ENCODE data around the gene DEDD.

DEDD gene

DNA sequence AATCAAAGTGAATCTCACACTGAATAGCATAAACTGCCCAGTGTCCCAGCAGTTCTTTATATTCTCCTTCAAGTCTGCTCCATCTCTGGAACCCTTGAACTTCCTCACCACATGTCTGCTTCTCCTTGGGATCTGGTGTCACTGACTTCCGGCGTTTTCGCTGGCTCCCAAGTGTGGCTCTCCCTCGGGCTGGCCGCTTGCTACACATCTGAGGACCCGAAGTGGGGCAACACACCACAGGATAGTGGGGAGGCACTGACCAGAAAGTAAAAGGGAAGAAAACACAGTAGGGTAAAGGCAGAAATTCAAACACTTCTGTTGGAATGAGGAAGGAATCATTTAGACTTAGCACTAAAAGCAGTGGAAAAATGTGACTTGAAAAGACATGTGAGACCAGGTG, 9.5 kb downstream of the DEDD start:
- no peak for TF ChIP-seq MAX (IDR thresholded peaks at IDR 0.05)
- TF ChIP-seq NFIC (IDR thresholded peaks at IDR 0.05) = no peak
- no peak for TF ChIP-seq YY1 (IDR thresholded peaks at IDR 0.05; ENCODE audit: low read depth)
- TF ChIP-seq, protein P1, sequence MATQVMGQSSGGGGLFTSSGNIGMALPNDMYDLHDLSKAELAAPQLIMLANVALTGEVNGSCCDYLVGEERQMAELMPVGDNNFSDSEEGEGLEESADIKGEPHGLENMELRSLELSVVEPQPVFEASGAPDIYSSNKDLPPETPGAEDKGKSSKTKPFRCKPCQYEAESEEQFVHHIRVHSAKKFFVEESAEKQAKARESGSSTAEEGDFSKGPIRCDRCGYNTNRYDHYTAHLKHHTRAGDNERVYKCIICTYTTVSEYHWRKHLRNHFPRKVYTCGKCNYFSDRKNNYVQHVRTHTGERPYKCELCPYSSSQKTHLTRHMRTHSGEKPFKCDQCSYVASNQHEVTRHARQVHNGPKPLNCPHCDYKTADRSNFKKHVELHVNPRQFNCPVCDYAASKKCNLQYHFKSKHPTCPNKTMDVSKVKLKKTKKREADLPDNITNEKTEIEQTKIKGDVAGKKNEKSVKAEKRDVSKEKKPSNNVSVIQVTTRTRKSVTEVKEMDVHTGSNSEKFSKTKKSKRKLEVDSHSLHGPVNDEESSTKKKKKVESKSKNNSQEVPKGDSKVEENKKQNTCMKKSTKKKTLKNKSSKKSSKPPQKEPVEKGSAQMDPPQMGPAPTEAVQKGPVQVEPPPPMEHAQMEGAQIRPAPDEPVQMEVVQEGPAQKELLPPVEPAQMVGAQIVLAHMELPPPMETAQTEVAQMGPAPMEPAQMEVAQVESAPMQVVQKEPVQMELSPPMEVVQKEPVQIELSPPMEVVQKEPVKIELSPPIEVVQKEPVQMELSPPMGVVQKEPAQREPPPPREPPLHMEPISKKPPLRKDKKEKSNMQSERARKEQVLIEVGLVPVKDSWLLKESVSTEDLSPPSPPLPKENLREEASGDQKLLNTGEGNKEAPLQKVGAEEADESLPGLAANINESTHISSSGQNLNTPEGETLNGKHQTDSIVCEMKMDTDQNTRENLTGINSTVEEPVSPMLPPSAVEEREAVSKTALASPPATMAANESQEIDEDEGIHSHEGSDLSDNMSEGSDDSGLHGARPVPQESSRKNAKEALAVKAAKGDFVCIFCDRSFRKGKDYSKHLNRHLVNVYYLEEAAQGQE (IDR thresholded peaks at IDR 0.05; ENCODE audit: low read depth) = no peak
- TF ChIP-seq FOXM1 (IDR thresholded peaks at IDR 0.05; ENCODE audit: borderline replicate concordance, low read depth) = no peak
- no peak for TF ChIP-seq TEAD4 (IDR thresholded peaks at IDR 0.05)
- TF ChIP-seq, protein P2, sequence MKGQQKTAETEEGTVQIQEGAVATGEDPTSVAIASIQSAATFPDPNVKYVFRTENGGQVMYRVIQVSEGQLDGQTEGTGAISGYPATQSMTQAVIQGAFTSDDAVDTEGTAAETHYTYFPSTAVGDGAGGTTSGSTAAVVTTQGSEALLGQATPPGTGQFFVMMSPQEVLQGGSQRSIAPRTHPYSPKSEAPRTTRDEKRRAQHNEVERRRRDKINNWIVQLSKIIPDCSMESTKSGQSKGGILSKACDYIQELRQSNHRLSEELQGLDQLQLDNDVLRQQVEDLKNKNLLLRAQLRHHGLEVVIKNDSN (IDR thresholded peaks at IDR 0.05) = no peak
- TF ChIP-seq RAD21 (IDR thresholded peaks at IDR 0.05; ENCODE audit: low read depth) = no peak
- no peak for TF ChIP-seq TCF12 (IDR thresholded peaks at IDR 0.05; ENCODE audit: low read depth)

DNA sequence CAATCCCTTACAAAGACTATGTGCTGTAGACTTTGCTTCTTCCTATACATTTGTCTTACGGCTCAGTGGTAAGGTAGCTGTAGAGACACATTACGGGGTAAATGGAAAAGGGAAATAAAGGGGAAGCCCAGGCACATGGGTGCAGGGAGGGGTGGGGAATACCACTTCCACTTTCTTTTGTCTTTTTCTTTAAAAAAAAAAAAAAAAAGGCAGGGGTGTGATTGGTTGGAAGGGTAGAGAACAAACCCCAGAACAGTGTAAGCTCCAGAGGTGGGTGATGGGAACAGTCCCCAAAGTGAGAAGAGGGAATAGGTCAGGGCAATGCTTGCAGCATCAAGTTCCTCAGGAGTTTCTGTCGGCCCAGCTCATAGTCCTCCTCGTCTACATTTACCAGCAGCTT, 10.6 kb downstream of the DEDD start:
- no peak for TF ChIP-seq CEBPB (IDR thresholded peaks at IDR 0.05)
- TF ChIP-seq, protein P1 (IDR thresholded peaks at IDR 0.05; ENCODE audit: low read depth) = no peak
- no peak for TF ChIP-seq FOXM1 (IDR thresholded peaks at IDR 0.05; ENCODE audit: borderline replicate concordance, low read depth)
- no peak for TF ChIP-seq TAF1 (IDR thresholded peaks at IDR 0.05; ENCODE audit: low read depth)
- TF ChIP-seq, protein P2 (IDR thresholded peaks at IDR 0.05) = no peak

DNA sequence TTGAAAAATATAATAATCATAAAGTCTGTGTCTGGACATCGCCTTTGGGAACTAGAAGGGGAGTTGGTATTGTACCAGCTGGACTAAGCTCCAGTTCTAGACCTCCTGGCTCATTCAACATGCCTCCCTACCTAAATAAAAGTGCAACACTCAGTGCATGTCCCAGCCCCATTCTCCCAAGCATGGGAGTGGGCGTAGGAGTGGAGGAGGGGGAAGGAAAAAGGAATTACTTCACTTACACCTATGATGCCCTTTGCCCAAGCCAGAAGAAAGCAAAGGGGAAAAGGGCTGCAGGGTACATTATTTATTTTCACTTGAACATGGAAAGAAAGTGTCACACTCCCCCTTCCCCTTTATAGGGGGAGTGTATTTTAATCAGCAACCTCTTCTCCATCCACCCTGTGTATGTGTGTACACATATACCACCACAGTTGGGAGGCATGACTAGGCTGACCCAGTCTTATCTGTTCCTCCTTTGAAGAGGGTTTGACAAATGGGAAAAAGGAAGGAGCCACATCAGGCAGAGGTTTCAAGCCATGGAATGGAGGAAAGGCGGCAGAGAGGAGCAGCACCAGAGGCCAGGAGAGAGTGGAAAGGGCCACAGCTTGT, 11.3 kb downstream of the DEDD start:
- TF ChIP-seq FOXM1 (IDR thresholded peaks at IDR 0.05; ENCODE audit: borderline replicate concordance, low read depth) = no peak
- TF ChIP-seq EP300 (IDR thresholded peaks at IDR 0.05; ENCODE audit: borderline replicate concordance) = no peak
- no peak for TF ChIP-seq ZBTB7A (IDR thresholded peaks at IDR 0.05; ENCODE audit: low read depth)
- TF ChIP-seq TCF12 (IDR thresholded peaks at IDR 0.05; ENCODE audit: low read depth) = no peak
- no peak for TF ChIP-seq YY1 (IDR thresholded peaks at IDR 0.05; ENCODE audit: low read depth)
- TF ChIP-seq MAX (IDR thresholded peaks at IDR 0.05) = no peak
- TF ChIP-seq RAD21 (IDR thresholded peaks at IDR 0.05; ENCODE audit: low read depth) = no peak
- TF ChIP-seq TAF1 (IDR thresholded peaks at IDR 0.05; ENCODE audit: low read depth) = no peak
- no peak for TF ChIP-seq TEAD4 (IDR thresholded peaks at IDR 0.05)
- TF ChIP-seq CREB1 (IDR thresholded peaks at IDR 0.05; ENCODE audit: low read depth) = no peak
- TF ChIP-seq, protein P1 (IDR thresholded peaks at IDR 0.05; ENCODE audit: low read depth) = no peak
- TF ChIP-seq, protein P2 (IDR thresholded peaks at IDR 0.05) = no peak
- no peak for TF ChIP-seq NFIC (IDR thresholded peaks at IDR 0.05)
- TF ChIP-seq EGR1 (IDR thresholded peaks at IDR 0.05) = no peak
- no peak for TF ChIP-seq CEBPB (IDR thresholded peaks at IDR 0.05)

DNA sequence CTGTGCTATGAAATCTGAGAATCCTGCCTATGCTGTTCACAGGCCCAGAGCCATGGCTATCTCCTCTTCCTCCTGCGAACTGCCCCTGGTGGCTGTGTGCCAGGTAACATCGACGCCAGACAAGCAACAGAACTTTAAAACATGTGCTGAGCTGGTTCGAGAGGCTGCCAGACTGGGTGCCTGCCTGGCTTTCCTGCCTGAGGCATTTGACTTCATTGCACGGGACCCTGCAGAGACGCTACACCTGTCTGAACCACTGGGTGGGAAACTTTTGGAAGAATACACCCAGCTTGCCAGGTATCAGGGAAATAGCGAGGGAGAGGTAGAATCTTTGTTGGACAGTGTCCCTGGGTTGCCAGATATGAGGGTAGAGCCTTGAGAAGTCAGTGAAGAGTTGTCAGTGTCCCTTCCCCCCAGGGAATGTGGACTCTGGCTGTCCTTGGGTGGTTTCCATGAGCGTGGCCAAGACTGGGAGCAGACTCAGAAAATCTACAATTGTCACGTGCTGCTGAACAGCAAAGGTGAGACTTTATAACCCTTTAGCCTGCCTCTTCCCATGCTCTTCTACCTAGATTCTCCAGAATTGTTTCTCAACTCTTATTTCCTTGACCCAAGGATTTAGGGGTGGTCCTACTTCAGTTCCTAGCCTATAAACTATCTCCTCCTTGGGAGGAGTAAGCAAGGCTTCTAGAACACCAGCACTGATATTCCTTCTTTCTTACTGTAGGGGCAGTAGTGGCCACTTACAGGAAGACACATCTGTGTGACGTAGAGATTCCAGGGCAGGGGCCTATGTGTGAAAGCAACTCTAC, 13.2 kb downstream of the DEDD start:
- TF ChIP-seq, protein P2 (IDR thresholded peaks at IDR 0.05) = no peak
- TF ChIP-seq TEAD4 (IDR thresholded peaks at IDR 0.05) = no peak
- no peak for TF ChIP-seq EGR1 (IDR thresholded peaks at IDR 0.05)
- TF ChIP-seq EP300 (IDR thresholded peaks at IDR 0.05; ENCODE audit: borderline replicate concordance) = no peak
- no peak for TF ChIP-seq RAD21 (IDR thresholded peaks at IDR 0.05; ENCODE audit: low read depth)
- no peak for TF ChIP-seq TCF12 (IDR thresholded peaks at IDR 0.05; ENCODE audit: low read depth)
- no peak for TF ChIP-seq TAF1 (IDR thresholded peaks at IDR 0.05; ENCODE audit: low read depth)
- TF ChIP-seq FOXM1 (IDR thresholded peaks at IDR 0.05; ENCODE audit: borderline replicate concordance, low read depth) = no peak
- TF ChIP-seq MAX (IDR thresholded peaks at IDR 0.05) = no peak
- no peak for TF ChIP-seq CREB1 (IDR thresholded peaks at IDR 0.05; ENCODE audit: low read depth)
- TF ChIP-seq, protein P1 (IDR thresholded peaks at IDR 0.05; ENCODE audit: low read depth) = no peak
- no peak for TF ChIP-seq NFIC (IDR thresholded peaks at IDR 0.05)
- no peak for TF ChIP-seq YY1 (IDR thresholded peaks at IDR 0.05; ENCODE audit: low read depth)
- TF ChIP-seq CEBPB (IDR thresholded peaks at IDR 0.05) = no peak
- no peak for TF ChIP-seq ZBTB7A (IDR thresholded peaks at IDR 0.05; ENCODE audit: low read depth)

Measured in Ishikawa (cell line).